PFSK-1 (cell line): ENCODE data around the gene CHD6.

ENCODE experiments used
- FOXP2 ChIP-seq: optimal IDR thresholded peaks from 2 replicates; pipeline ENCODE3; 2011; ENCODE audit warnings: borderline replicate concordance, control low read depth, inconsistent platforms; ENCODE audit not compliant: insufficient read depth; ENCODE audit errors: extremely low read length, extremely low read depth
- POLR2AphosphoS5 ChIP-seq: IDR thresholded peaks from 2 replicates; pipeline ENCODE4 v1.6.1; 2012; ENCODE audit warnings: low read depth, mild to moderate bottlenecking, control low read depth, low read length, moderate library complexity
- REST ChIP-seq, 2 experiments: IDR thresholded peaks; 2 replicates each; pipeline versions ENCODE4 v1.6.1 to v1.8.0; 2011 to 2012; ENCODE audit warnings: low read depth in 2 of 2, low read length in 2 of 2, control low read depth in 1 of 2, inconsistent platforms in 1 of 2, mild to moderate bottlenecking in 1 of 2, moderate library complexity in 1 of 2; ENCODE audit not compliant: insufficient read depth in 1 of 2
- SIN3A ChIP-seq: IDR thresholded peaks from 2 replicates; pipeline ENCODE4 v1.6.1; 2012; ENCODE audit warnings: mild to moderate bottlenecking, low read length, moderate library complexity, borderline replicate concordance; ENCODE audit not compliant: insufficient read depth
- TAF1 ChIP-seq: IDR thresholded peaks from 2 replicates; pipeline ENCODE4 v1.6.1; 2012; ENCODE audit warnings: low read length, control low read depth, borderline replicate concordance; ENCODE audit not compliant: insufficient read depth

CHD6 gene

DNA sequence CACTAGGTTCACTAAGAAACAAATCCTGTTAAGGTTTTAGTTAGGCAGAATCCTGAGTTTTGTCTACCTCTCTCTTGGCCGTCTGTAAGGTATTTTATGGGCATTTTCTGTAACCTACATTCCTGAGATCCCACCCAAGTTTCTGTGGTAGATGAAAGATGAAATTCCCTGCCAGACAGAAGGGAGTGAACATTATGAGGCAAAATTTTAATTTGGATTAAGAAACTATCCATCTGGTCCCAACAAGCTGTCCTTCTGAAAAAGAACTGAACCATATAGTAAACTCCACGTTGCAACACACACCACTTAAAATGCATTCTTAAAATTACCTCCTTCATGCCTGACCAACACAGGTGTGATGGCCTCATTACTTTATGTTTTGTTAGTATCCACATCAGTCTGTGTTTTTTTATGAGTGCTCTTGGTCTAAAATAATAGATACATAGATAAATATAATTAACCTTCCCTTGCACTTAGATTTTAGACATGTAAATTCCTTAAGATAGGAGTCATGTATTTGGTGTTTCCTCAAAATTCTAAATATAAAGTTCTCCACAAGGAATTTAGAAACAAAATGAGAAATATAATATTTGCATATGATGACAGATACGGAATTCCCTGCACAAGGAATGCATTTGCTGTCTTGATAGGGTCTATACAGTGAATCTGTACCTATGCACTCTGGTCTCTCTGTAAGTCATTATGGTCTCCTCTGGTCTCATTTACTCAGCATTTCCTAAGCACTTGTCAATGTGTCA, 86.5 kb downstream of the CHD6 start:
- TF ChIP-seq FOXP2 (no peak), POLR2AphosphoS5 (no peak), REST (IDR thresholded peaks at IDR 0.05; ENCODE audit: insufficient read depth in 1 of 2, low read depth in 2 of 2, low read length in 2 of 2) (no peak), SIN3A (no peak), TAF1 (no peak)

- TF ChIP-seq REST (IDR thresholded peaks at IDR 0.05; ENCODE audit: insufficient read depth in 1 of 2, low read depth in 2 of 2, low read length in 2 of 2) (no peak), SIN3A (no peak), POLR2AphosphoS5 (no peak), FOXP2 (no peak), TAF1 (no peak)
Observed at GRCh38 chr20:41530923-41531322, 87.3 kb downstream of the CHD6 start.

- no peak for TF ChIP-seq REST (IDR thresholded peaks at IDR 0.05; ENCODE audit: insufficient read depth in 1 of 2, low read depth in 2 of 2, low read length in 2 of 2)
Observed at GRCh38 chr20:41526327-41526726, 91.8 kb downstream of the CHD6 start.

DNA sequence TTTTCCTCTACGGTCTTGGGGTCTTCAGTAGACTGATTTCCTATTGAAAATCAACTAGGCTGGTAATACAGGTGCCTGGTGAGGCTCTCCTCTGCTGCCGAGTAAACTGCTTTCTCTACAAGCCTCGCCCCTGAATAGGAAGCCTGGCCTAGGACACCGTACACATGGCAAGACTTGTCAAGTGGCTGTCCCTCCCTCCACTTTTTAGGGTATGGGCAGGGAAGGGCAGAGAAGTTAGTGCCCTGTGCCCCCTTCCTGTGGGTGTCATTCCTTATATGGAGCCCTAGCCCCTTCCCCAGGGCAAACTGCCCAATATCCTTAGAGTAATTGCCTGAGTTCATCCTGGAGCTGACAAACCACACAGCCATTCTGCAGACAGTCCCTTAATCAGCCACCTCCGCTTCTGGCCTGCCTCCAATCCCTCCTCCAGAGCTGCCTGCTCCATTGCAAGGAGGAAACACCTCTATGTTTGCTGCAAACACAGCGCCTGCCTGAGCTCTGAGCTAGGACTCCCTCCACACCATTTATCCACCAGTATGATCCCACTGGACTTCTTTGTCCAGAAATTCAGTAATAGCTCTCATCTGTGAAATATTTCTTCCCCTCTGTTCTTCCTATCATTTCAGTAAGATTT, 93.1 kb downstream of the CHD6 start:
- TF ChIP-seq SIN3A (no peak; the same call in 1 of the 2 replicates), FOXP2 (peak; percentile 31), POLR2AphosphoS5 (no peak)

DNA sequence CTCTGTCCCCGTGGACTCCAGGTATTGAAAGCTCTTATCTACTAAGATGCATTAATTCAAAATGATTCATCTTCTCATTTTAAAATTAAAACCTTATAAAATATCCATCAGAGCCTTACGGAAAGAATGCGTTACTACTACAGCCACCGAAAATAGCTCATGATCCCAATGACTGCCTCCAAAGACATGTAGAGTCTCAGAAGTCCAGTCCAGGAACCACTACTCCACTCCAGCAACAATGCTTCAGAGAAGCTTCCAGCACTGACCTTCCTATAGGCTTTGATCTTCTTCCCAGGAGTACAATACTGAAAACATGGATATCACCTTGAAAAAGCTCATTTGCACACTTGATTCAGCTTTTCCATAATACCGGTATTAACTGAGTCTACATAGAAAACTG, 94.3 kb downstream of the CHD6 start:
- no peak for TF ChIP-seq FOXP2
- TF ChIP-seq TAF1, result no peak
- no peak for TF ChIP-seq REST (IDR thresholded peaks at IDR 0.05; ENCODE audit: insufficient read depth in 1 of 2, low read depth in 2 of 2, low read length in 2 of 2)
- TF ChIP-seq SIN3A, result no peak
- no peak for TF ChIP-seq POLR2AphosphoS5
